Stimulated activated CD4-positive, alpha-beta T cell treated with anti-CD3 and anti-CD28 coated beads, Interleukin-15, amount 100 ng/mL, for 24 hours (primary cell): ENCODE data around the gene OMG.

Experiments used
- DNase-seq: peaks from one replicate; pipeline ENCODE4 v3.0.0-alpha.2; 2020

The OMG gene

DNA sequence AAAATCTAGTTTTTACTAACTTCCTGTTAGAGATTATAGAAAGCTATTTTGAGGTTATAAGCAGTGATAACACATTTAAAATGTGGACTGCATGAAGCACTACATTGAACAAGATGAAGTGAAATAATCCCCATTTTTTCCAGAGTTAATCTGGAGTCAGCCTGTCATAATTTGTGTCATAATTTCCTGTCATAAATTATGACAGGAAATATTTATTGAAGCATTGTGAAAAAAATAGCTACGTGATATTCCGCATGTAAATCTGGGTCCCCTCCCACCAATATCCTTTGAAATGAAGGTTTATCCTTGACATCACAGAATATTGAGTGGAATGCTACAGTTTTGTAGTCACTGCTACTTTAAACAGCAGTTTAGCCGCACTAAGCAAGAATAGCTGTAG is 40.1 kb downstream of the OMG start:
- DNase-seq = no peak

DNA sequence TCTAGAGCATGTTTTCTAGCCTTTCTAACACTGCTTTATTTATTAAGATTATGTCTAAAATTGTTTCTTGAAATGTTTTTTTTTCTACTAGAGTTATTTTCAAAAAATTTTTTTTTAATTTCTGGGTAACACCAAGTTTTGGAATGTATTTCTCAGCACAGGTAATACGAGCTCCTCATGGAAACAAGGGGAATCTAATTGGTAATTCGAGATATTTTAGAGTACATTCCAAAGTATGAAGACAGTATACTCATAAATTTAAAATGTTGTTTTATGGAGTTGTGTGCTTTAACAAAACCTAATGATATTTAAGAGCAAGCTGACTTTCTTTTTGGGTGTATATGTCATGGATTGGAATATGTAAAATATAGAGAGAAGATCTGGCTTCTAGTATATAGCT is 42.4 kb downstream of the OMG start:
- no peak for DNase-seq

DNA sequence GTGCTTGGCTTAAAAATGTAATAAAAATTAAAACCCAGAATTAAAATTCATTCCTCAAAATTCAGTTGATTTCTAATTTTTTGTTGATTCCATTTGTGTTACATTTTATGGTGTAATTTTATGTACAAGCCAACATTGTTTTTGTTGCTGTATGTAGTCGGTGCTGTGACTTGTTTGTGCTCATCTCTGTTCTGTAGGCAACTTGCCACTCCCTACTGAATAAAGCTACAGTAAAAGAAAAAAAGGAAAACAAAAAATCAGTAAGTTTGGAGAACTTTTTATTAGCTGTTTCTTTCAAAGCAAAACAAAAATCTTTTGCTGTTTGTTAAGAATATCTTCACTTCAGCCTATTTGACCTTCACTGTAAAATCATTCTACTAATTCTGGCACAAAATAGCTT is 44.3 kb downstream of the OMG start:
- DNase-seq = no peak

DNA sequence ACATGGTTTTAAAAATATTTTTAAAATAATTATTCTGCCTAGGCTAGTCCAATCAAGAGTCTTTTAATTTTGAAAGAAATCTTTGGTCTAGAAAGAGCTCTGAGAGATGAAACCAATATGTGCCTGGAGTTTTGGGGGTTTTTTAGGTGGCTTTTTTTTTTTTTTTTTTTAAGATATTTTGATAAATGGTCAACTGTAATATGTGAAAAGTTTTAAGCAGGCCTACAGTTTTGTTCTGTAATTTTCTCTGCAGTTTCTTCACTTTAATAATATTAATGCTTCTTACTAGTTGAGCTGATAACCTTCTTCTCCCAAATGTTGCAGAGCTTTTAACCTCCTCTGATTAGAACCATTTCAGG is 45.1 kb downstream of the OMG start:
- no peak for DNase-seq

DNA sequence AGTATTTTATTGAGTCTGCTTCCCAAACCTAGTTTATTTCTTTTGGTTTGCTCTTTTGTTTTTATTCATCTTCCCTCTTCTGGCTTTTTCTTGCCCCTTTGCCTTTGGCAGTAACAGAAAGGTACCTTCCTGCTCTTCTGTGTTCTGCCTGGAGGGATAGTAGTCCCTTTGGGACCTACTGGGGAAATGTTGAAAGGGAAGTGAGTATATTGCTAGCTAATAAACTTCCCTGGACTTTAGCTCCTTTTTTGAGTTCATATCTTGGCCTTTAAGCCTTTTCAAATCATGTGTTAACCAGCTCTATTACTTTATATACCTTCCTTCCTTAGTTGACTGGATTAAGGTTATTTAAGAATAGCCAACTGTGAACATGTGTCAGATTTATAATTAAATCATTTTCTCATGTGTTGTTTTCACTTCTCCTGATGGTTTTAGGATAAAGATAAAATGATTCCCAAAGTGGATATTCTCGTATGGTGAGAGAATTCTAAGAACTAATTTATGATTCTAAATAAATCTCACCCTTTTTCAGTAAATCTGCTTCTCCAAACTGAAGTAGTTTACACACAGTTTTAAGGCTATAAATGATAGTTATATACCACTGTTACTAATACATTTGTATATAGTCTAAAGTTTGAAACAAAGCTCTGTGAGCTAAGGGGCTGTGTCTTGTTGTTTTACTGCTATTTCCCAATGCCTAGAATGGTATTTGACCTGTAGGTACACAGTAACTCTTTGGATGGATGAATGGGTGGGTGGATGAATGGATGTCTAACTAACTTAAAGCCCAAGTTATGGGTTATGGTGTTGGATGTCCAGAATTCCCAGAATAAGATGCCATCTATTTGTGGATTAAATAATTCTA is 45.7 kb downstream of the OMG start:
- DNase-seq = no peak

DNA sequence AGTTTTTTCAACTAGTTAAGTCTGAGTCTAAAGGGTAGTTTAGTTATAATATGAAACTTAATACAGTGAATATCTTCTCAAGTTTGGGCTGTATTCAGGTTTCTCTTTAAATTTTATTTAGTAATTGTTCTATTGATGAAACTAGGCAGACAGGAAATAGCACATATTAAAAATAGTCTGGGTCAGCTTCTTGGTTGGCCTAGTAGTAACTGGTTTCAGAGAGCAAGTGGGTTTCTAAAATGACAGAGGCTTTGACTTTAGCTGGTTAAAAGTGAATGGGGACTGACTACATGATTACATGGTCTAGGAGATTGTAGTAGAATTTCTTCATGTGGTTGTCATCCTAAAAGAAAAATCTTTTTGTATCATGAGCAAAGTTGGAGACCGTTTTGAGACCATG is 46.8 kb downstream of the OMG start:
- DNase-seq = no peak

DNA sequence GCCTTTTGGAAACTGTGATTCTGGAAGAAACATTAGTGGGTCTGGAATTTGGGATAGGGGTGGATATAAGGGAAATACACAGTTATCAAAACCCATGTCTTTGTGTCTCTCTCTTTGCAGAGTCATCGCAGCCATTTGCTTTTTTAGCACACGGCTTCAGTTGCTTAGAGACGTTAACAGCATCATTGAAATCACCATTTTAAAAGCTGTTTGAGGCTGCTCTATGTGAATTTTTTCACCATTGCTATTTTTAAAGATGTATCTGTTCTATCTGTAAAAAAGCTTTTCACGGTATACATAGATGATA is 47.3 kb downstream of the OMG start:
- no peak for DNase-seq

DNA sequence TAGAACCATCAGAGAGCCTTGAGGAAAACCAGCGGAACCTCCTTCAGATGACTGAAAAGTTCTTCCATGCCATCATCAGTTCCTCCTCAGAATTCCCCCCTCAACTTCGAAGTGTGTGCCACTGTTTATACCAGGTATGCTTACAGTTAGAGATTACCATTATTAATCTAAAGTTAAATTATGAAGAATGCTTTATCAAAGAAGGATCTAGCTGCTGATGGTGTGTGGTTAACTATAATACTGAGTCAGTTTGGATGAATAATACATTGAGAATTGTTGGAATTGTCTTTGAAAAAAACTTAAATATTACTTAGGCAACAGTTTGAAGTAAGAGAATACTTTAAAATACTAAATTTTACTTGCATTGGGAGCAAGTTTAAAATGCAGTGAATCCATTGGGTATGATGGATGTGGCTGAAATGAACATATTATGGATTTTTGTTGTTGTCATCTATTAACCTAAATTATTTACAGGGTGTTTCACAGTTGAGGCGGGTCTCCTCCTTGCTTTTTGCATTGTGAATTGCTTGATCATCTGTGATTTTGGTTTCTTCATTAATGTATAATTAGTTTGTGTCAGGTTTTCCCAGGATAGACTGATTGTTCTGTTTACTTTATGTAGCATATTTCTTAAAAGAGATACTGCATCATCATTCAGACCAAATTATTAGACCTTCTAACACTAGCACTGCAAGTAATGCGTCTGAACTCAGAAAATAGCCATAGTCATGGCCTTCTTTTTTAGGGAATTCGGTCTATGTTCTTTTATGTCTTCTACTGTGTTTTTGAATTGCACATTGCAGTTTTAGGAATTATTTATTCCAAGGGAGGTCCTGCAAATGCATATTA is 47.8 kb downstream of the OMG start:
- DNase-seq = no peak
